Sigmoid colon (tissue), 7 donors: ENCODE measurements around the gene NOL12. TPM values are rescaled to one million over a fixed set of nuclear protein-coding genes. Genes with fewer than 3 reads are reported as not detected.
"Not testable (repeated sequence)": the region's sequence is repeated elsewhere in the genome, so short reads cannot be mapped to it uniquely, and the experiment has no call there.

Source experiments
- DNase-seq: peaks from one replicate; pipeline ENCODE4 v3.0.0-alpha.2; 2019
- H3K27ac ChIP-seq, 4 donors: fragments of 200-600 bp; sonication (generic); one replicate each; pipeline ENCODE4 v1.5.1; 2016 to 2019; ENCODE audit warnings: mild to moderate bottlenecking in 1 of 4
- H3K27me3 ChIP-seq, 3 donors: fragments of 200-600 bp; sonication (generic); one replicate each; pipeline ENCODE4 v1.5.1; 2019; ENCODE audit warnings: mild to moderate bottlenecking in 1 of 3
- H3K36me3 ChIP-seq, 4 donors: fragments of 200-600 bp; sonication (generic); one replicate each; pipeline ENCODE4 v1.5.1; 2016 to 2019
- H3K4me1 ChIP-seq, 4 donors: fragments of 200-600 bp; sonication (generic); one replicate each; pipeline ENCODE4 v1.5.1; 2017 to 2019
- H3K4me3 ChIP-seq, 4 donors: fragments of 200-600 bp; sonication (generic); one replicate each; pipeline ENCODE4 v1.5.1; 2017 to 2019; ENCODE audit warnings: mild to moderate bottlenecking in 2 of 4, moderate library complexity in 1 of 4
- H3K9me3 ChIP-seq, 4 donors: fragments of 200-600 bp in 3 of 4; sonication (generic) in 3 of 4; one replicate each; pipeline versions ENCODE4 v1.5.1 to v1.6.1; 2013 to 2019
- EP300 ChIP-seq, 4 donors: sonication (generic); formaldehyde crosslinking; IDR thresholded peaks; one replicate each; pipeline ENCODE4 v1.6.1; 2017; ENCODE audit warnings: antibody characterized with exemption in 4 of 4
- POLR2A ChIP-seq, 2 donors: fragments of 450-650 bp; IDR thresholded peaks; one replicate each; pipeline ENCODE4 v1.6.1; 2016; ENCODE audit warnings: antibody characterized with exemption in 2 of 2, mild to moderate bottlenecking in 2 of 2, moderate library complexity in 2 of 2
- POLR2AphosphoS5 ChIP-seq, 4 donors: sonication (generic); formaldehyde crosslinking; IDR thresholded peaks; one replicate each; pipeline ENCODE4 v1.6.1; 2017; ENCODE audit warnings: antibody characterized with exemption in 4 of 4
- WGBS, 2 donors: extraction: QIAGEN DNeasy Blood & Tissue Kit; methylation state at CpG; one replicate each; pipeline ENCODE4 v1.1.7; 2013; 5-methylcytosine and 5-hydroxymethylcytosine counted together
- intact Hi-C: fragments of 100-400 bp; cut with DNase I; formaldehyde crosslinking; loops from one replicate; pipeline ENCODE4 v1.15.1; 2023
- polyA plus RNA-seq, 3 donors: library from polyadenylated mRNA; stranded (reverse); fragments of 200-250 nt; gene quantifications; one replicate each; pipeline ENCODE4 v1.2.3, GENCODE V29; 2013
- total RNA-seq, 4 donors: library from RNA; depleted of rRNA; stranded (reverse); fragments of >200 nt; gene quantifications; one replicate each; pipeline ENCODE4 v1.1.0, GENCODE V29; 2016
- TF ChIP-seq, protein P1 (sequence below), 4 experiments: fragments of 450-650 bp in 3 of 4; fragments of 200-600 bp in 1 of 4; IDR thresholded peaks; one replicate each; pipeline ENCODE4 v1.5.1; 2016 to 2019; ENCODE audit warnings: antibody characterized with exemption in 4 of 4, mild to moderate bottlenecking in 3 of 4, moderate library complexity in 2 of 4
- donor health status: healthy with polysubstance abuse.
- donor health status: Bipolar disorder and iron deficiency.
- donor health status: healthy.

The NOL12 gene
- total and polyA plus RNA-seq, 7 donors = 10.7 to 41.4 (median 28.2) TPM

DNA sequence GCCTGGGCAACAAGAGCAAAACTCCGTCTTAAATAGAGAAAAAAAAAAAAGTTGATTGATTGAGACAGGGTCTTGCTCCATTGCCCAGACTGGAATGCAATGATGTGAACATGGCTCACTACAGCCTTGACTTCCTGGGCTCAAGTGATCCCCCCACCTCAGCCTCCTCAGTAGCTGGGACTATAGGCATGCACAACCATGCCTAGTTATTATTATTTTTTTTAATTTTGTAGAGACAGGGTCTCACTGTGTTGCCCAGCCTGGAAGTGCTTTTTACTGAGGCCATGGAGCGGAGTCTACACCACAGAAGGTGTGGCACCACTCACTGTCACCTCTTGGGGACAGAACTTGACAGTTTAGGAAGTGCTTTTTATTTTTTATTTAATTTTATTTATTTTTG lies 28.5 kb downstream of the NOL12 start:
- Histone ChIP-seq H3K9me3 (no peaks in the 10 kb centered on the region), H3K27me3 (no peaks in the 10 kb centered on the region), H3K4me1 (no peaks in the 10 kb centered on the region), H3K4me3 (no peak overlapping the region), H3K27ac (no peak overlapping the region), H3K36me3 (no peaks in the 10 kb centered on the region)
- intact Hi-C loops = no loop called here
- TF ChIP-seq POLR2AphosphoS5 (IDR thresholded peaks at IDR 0.05) (no peak), POLR2A (IDR thresholded peaks at IDR 0.05) (no peak), EP300 (IDR thresholded peaks at IDR 0.05) (no peak)
- TF ChIP-seq, protein P1, sequence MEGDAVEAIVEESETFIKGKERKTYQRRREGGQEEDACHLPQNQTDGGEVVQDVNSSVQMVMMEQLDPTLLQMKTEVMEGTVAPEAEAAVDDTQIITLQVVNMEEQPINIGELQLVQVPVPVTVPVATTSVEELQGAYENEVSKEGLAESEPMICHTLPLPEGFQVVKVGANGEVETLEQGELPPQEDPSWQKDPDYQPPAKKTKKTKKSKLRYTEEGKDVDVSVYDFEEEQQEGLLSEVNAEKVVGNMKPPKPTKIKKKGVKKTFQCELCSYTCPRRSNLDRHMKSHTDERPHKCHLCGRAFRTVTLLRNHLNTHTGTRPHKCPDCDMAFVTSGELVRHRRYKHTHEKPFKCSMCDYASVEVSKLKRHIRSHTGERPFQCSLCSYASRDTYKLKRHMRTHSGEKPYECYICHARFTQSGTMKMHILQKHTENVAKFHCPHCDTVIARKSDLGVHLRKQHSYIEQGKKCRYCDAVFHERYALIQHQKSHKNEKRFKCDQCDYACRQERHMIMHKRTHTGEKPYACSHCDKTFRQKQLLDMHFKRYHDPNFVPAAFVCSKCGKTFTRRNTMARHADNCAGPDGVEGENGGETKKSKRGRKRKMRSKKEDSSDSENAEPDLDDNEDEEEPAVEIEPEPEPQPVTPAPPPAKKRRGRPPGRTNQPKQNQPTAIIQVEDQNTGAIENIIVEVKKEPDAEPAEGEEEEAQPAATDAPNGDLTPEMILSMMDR (IDR thresholded peaks at IDR 0.05) = no peak
- no peak for DNase-seq
- 91 to 93% methylated on average over 2 of the region's 2 CpGs for WGBS, 2 donors

DNA sequence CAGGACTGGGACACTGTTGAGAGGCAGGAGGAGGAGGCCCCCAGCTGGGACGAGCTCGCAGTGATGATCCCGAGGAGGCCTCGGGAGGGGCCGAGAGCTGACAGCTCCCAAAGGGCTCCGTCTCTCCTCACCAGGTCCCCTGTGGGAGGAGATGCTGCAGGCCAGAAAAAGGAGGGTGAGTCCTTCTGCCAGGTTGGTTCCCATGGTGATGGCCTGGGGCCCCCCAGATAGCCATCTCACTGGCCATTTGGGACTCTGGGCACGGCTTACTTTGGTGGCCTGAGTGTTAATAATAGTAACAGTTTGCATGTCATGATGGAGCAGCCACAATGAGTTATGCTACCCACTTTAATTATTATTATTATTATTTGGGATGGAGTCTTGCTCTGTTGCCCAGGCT lies 29.6 kb downstream of the NOL12 start:
- WGBS, 2 donors = 88 to 96% methylated on average over 7 of the region's 7 CpGs
- TF ChIP-seq EP300 (IDR thresholded peaks at IDR 0.05) (no peak), POLR2A (IDR thresholded peaks at IDR 0.05) (no peak), POLR2AphosphoS5 (IDR thresholded peaks at IDR 0.05) (no peak)
- TF ChIP-seq, protein P1 (IDR thresholded peaks at IDR 0.05) = no peak
- no peaks in the 10 kb centered on the region for H3K27me3 ChIP-seq
- DNase-seq = no peak
- H3K27ac ChIP-seq = no peak overlapping the region
- no peaks in the 10 kb centered on the region for H3K4me1 ChIP-seq
- intact Hi-C loops = no loop called here
- H3K36me3 ChIP-seq = no peaks in the 10 kb centered on the region
- H3K4me3 ChIP-seq = no peak overlapping the region
- no peaks in the 10 kb centered on the region for H3K9me3 ChIP-seq

DNA sequence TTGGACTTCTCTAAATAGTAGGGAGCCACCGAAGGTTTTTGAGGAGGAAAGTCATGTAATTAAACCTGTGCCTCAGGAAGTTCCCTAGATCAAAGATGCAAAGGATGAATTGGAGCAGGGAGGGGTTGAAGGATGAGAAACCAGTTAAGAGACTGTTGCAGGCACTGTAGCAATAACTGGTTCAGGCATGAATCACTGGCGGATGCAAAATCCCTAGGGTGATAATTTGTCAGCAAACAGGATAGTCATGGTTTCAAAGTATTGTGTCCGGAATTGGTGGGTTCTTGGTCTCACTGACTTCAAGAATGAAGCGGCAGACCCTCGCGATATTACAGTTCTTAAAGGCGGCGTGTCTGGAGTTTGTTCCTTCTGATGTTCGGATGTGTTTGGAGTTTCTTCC lies 30.6 kb downstream of the NOL12 start:
- H3K27ac ChIP-seq = no peak overlapping the region
- no peaks in the 10 kb centered on the region for H3K9me3 ChIP-seq
- H3K4me3 ChIP-seq = no peak overlapping the region
- no peaks in the 10 kb centered on the region for H3K27me3 ChIP-seq
- no peaks in the 10 kb centered on the region for H3K36me3 ChIP-seq
- no peak for DNase-seq
- intact Hi-C loops = no loop called here
- WGBS, 2 donors = 95 to 97% methylated on average over 9 of the region's 9 CpGs
- TF ChIP-seq POLR2A (IDR thresholded peaks at IDR 0.05) (no peak), EP300 (IDR thresholded peaks at IDR 0.05) (no peak), POLR2AphosphoS5 (IDR thresholded peaks at IDR 0.05) (no peak)
- TF ChIP-seq, protein P1 (IDR thresholded peaks at IDR 0.05) = no peak
- no peaks in the 10 kb centered on the region for H3K4me1 ChIP-seq

DNA sequence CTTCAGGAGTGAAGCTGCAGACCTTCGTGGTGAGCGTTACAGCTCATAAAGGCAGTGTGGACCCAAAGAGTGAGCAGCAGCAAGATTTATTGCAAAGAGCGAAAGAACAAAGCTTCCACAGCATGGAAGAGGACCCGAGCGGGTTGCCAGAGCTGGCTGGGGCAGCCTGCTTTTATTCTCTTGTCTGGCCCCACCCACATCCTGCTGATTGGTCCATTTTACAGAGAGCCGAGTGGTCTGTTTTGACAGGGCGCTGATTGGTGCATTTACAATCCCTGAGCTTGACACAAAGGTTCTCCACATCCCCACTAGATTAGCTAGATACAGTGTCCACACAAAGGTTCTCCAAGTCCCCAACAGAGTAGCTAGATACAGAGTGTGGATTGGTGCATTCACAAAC lies 31.1 kb downstream of the NOL12 start:
- H3K27me3 ChIP-seq, DNase-seq, intact Hi-C loops, H3K27ac ChIP-seq, H3K36me3 ChIP-seq, H3K9me3 ChIP-seq, H3K4me3 ChIP-seq, H3K4me1 ChIP-seq: not testable (repeated sequence)
- WGBS, 2 donors = 91 to 96% methylated on average over 7 of the region's 7 CpGs

DNA sequence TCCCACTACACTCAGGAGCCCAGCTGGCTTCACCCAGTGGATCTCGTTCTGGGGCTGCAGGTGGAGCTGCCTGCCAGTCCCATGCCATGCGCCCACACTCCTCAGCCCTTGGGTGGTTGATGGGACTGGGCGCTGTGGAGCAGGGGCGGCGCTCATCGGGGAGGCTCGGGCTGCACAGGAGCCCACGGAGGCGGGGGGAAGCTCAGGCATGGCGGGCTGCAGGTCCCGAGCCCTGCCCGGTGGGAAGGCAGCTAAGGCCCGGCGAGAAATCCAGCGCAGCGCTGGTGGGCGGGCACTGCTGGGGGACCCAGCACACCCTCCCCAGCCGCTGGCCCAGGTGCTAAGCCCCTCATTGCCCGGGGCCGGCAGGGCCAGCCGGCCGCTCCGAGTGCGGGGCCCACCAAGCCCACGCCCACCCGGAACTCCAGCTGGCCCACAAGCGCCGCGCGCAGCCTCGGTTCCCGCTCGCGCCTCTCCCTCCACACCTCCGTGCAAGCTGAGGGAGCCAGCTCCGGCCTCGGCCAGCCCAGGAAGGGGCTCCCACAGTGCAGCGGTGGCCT lies 31.7 kb downstream of the NOL12 start:
- intact Hi-C loops = not testable (repeated sequence)

DNA sequence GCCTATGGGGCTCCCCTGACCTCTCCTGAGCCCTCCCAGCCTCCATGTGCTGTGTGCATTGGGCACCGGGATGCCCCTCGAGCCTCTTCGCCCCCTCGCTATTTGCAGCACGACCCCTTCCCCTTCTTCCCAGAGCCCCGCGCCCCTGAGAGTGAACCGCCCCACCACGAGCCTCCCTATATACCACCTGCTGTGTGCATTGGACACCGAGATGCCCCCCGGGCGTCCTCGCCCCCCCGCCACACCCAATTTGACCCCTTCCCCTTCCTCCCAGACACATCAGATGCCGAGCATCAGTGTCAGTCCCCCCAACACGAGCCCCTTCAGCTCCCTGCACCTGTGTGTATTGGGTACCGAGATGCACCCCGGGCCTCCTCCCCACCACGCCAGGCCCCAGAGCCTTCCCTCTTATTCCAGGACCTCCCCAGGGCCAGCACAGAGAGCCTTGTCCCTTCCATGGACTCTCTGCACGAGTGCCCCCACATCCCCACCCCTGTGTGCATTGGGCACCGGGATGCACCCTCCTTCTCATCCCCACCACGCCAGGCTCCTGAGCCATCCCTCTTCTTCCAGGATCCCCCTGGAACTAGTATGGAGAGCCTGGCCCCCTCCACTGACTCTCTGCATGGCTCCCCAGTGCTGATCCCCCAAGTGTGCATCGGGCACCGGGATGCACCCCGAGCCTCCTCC lies 39.6 kb downstream of the NOL12 start:
- no peak for DNase-seq

More for the DNA sequence above, 31.7 kb downstream of the NOL12 start:
- not testable (repeated sequence) for H3K4me3 ChIP-seq, H3K36me3 ChIP-seq, H3K4me1 ChIP-seq, H3K27me3 ChIP-seq, H3K9me3 ChIP-seq, DNase-seq, H3K27ac ChIP-seq
- 95 to 96% methylated on average over 38 of the region's 38 CpGs for WGBS, 2 donors

More for the DNA sequence above, 39.6 kb downstream of the NOL12 start:
- H3K27me3 ChIP-seq = no peaks in the 10 kb centered on the region
- TF ChIP-seq, protein P1 (IDR thresholded peaks at IDR 0.05) = no peak
- 93 to 95% methylated on average over 25 of the region's 25 CpGs for WGBS, 2 donors
- no peak overlapping the region for H3K27ac ChIP-seq
- peaks cover 0 to 10% (median 2%) of the 10 kb centered on the region in 4 donors for H3K4me1 ChIP-seq
- intact Hi-C loops = no loop called here
- no peaks in the 10 kb centered on the region for H3K36me3 ChIP-seq
- no peaks in the 10 kb centered on the region for H3K9me3 ChIP-seq
- H3K4me3 ChIP-seq = no peak overlapping the region
